K562 (cell line): ENCODE data around the gene BCL2L13. TPM values are rescaled to one million over a fixed set of nuclear protein-coding genes. Genes with fewer than 3 reads are reported as not detected.

Experiments used
- ARID1B ChIP-seq: fragments of 450-650 bp; IDR thresholded peaks from 2 replicates; pipeline ENCODE4 v1.6.1; 2016; ENCODE audit warnings: antibody characterized with exemption, mild to moderate bottlenecking, inconsistent platforms
- BHLHE40 ChIP-seq: IDR thresholded peaks from 2 replicates; pipeline ENCODE4 v1.6.1; 2011; ENCODE audit warnings: low read length, improper control_type of control experiment
- CHD2 ChIP-seq: IDR thresholded peaks from 2 replicates; pipeline ENCODE4 v1.6.1; 2011; ENCODE audit warnings: low read depth, low read length
- ELF2 ChIP-seq: fragments of 250-450 bp; sonication (Bioruptor Pico); IDR thresholded peaks from 2 replicates; pipeline ENCODE4 v1.5.0; 2021; ENCODE audit warnings: mild to moderate bottlenecking
- FOXO4 ChIP-seq: fragments of 450-650 bp; formaldehyde crosslinking; IDR thresholded peaks from 2 replicates; pipeline ENCODE4 v1.4.0; 2020; ENCODE audit warnings: mild to moderate bottlenecking, moderate library complexity
- GATA2 ChIP-seq: sonication (generic); formaldehyde crosslinking; IDR thresholded peaks from 2 replicates; pipeline ENCODE4 v1.4.0; 2020; ENCODE audit warnings: mild to moderate bottlenecking, missing genetic modification reagents
- HDAC3 ChIP-seq: fragments of 450-650 bp; IDR thresholded peaks from 2 replicates; pipeline ENCODE4 v1.6.1; 2018; ENCODE audit warnings: borderline replicate concordance, mild to moderate bottlenecking, moderate library complexity; ENCODE audit not compliant: partially characterized antibody
- HNRNPK ChIP-seq: fragments of 200-400 bp; formaldehyde crosslinking; IDR thresholded peaks from one replicate; pipeline ENCODE4 v1.6.1; 2018; ENCODE audit warnings: mild to moderate bottlenecking, low read depth, low read length; ENCODE audit not compliant: poor library complexity, severe bottlenecking
- MECOM ChIP-seq: fragments of 250-450 bp; sonication (Bioruptor Pico); IDR thresholded peaks from 2 replicates; pipeline ENCODE4 v1.8.0; 2022; ENCODE audit warnings: inconsistent platforms
- MTF1 ChIP-seq: fragments of 250-450 bp; sonication (Bioruptor Pico); IDR thresholded peaks from 2 replicates; pipeline ENCODE4 v1.9.0; 2021; ENCODE audit warnings: moderate library complexity, mild to moderate bottlenecking, inconsistent platforms, borderline replicate concordance
- PHTF2 ChIP-seq: fragments of 250-450 bp; sonication (Bioruptor Pico); IDR thresholded peaks from 2 replicates; pipeline ENCODE4 v1.5.0; 2021; ENCODE audit warnings: mild to moderate bottlenecking
- POLR2B ChIP-seq: fragments of 450-650 bp; IDR thresholded peaks from 2 replicates; pipeline ENCODE4 v1.6.1; 2018; ENCODE audit warnings: low read depth; ENCODE audit not compliant: partially characterized antibody
- POLR3A ChIP-seq: IDR thresholded peaks from 2 replicates; pipeline ENCODE4 v1.6.1; 2011; ENCODE audit warnings: borderline replicate concordance, mild to moderate bottlenecking, moderate library complexity; ENCODE audit not compliant: insufficient read length, insufficient read depth; ENCODE audit errors: extremely low read depth
- PREB ChIP-seq: sonication (generic); formaldehyde crosslinking; IDR thresholded peaks from 2 replicates; pipeline ENCODE4 v1.8.1; 2023; ENCODE audit warnings: mild to moderate bottlenecking, missing genetic modification reagents
- PYGO2 ChIP-seq: fragments of 450-650 bp; IDR thresholded peaks from 2 replicates; pipeline ENCODE4 v1.6.1; 2016; ENCODE audit warnings: mild to moderate bottlenecking, missing genetic modification characterization, moderate library complexity, missing compliant biosample characterization
- RCOR1 ChIP-seq, 2 experiments: IDR thresholded peaks; 2 replicates each; pipeline ENCODE4 v1.6.1; 2012; ENCODE audit warnings: low read depth in 2 of 2, low read length in 2 of 2, borderline replicate concordance in 1 of 2, improper control_type of control experiment in 1 of 2
- SIRT6 ChIP-seq: IDR thresholded peaks from one replicate; pipeline ENCODE4 v1.6.1; 2012; ENCODE audit warnings: low read depth, mild to moderate bottlenecking, control low read depth, inconsistent platforms, low read length, moderate library complexity
- TOE1 ChIP-seq, 2 experiments: fragments of 450-650 bp in 1 of 2; sonication (generic) in 1 of 2; formaldehyde crosslinking in 1 of 2; IDR thresholded peaks; 2 replicates each; pipeline versions ENCODE4 v1.7.1 to v1.8.0; 2016 to 2022; ENCODE audit warnings: borderline replicate concordance in 2 of 2, mild to moderate bottlenecking in 2 of 2, antibody characterized with exemption in 1 of 2, inconsistent platforms in 1 of 2, low read depth in 1 of 2, missing genetic modification reagents in 1 of 2, moderate library complexity in 1 of 2
- ZNF197 ChIP-seq: fragments of 200-800 bp; sonication (Bioruptor generic); IDR thresholded peaks from 2 replicates; pipeline ENCODE4 v1.6.1; 2016; ENCODE audit warnings: low read depth, missing genetic modification characterization, missing compliant biosample characterization
- ZNF431 ChIP-seq: sonication (generic); formaldehyde crosslinking; IDR thresholded peaks from 2 replicates; pipeline ENCODE4 v1.8.0; 2022; ENCODE audit warnings: mild to moderate bottlenecking, missing genetic modification reagents
- ZNF589 ChIP-seq: fragments of 200-800 bp; sonication (Bioruptor generic); IDR thresholded peaks from 2 replicates; pipeline ENCODE4 v1.6.1; 2016; ENCODE audit warnings: low read depth, missing genetic modification characterization, missing compliant biosample characterization
- polyA plus RNA-seq, 8 experiments: library from polyadenylated mRNA; depleted of rRNA in 4 of 8; stranded (reverse) in 5 of 8; unstranded in 3 of 8; fragments of >200 nt; fragmentation: Nextera tagmentation in 2 of 8; fragmentation: Illumina TruSeq in 1 of 8; extraction: Ambion mirVana in 2 of 8; extraction: Trizol in 1 of 8; gene quantifications; 2 replicates each; pipeline versions ENCODE4 v1.2.1 to v1.2.3, GENCODE V29; 2011 to 2014; ENCODE audit warnings: inconsistent platforms in 1 of 8, missing spikeins in 1 of 8
- total RNA-seq, 7 experiments: library from RNA; depleted of rRNA in 6 of 7; stranded (reverse); fragments of >200 nt in 6 of 7; fragmentation: Illumina TruSeq in 2 of 7; extraction: Trizol in 2 of 7; gene quantifications; 2 replicates each; pipeline versions ENCODE4 v1.2.1 to v1.2.3, GENCODE V29; 2011 to 2021; ENCODE audit warnings: low replicate concordance in 1 of 7
- TF ChIP-seq, protein P1 (sequence below): sonication (generic); formaldehyde crosslinking; IDR thresholded peaks from 2 replicates; pipeline ENCODE4 v1.8.0; 2022; ENCODE audit warnings: missing genetic modification reagents, mild to moderate bottlenecking, borderline replicate concordance

Gene BCL2L13
- total and polyA plus RNA-seq, 9 of the 15 experiments (the other 6 are each of a cell fraction or from before 2014, with no cell fraction given), result 41.5 to 63.4 (median 56.5) TPM

- TF ChIP-seq FOXO4 (CRISPR knock-in tag) (no peak; the same call in 1 of the 2 replicates), ZNF589 (CRISPR knock-in tag) (peak; percentile 93), POLR3A (no peak), PYGO2 (tag) (no peak), CHD2 (peak; percentile 17; the same call in 1 of the 2 replicates), BHLHE40 (no peak), GATA2 (CRISPR knock-in tag) (peak; percentile 75), TOE1 (IDR thresholded peaks at IDR 0.05; ENCODE audit: borderline replicate concordance) (0 out of 2 replicates have a peak, but pooled peaks have one; percentile 71), TOE1 (CRISPR knock-in tag; IDR thresholded peaks at IDR 0.05; ENCODE audit: borderline replicate concordance, low read depth) (0 out of 2 replicates have a peak, but pooled peaks have one; percentile 56), RCOR1 (IDR thresholded peaks at IDR 0.05; ENCODE audit: borderline replicate concordance in 1 of 2, low read depth in 2 of 2, low read length in 2 of 2) (peak in 1 of 2 experiments; percentile 45; a peak in 1 of 4 replicates), HNRNPK (no peak), SIRT6 (no peak), PHTF2 (CRISPR knock-in tag) (no peak), ARID1B (peak; percentile 66), ZNF197 (CRISPR knock-in tag) (peak; percentile 35; the same call in 1 of the 2 replicates), HDAC3 (no peak), MTF1 (CRISPR knock-in tag) (no peak), ZNF431 (CRISPR knock-in tag) (no peak; the same call in 1 of the 2 replicates), ELF2 (CRISPR knock-in tag) (peak; percentile 60), POLR2B (peak; percentile 98), PREB (CRISPR knock-in tag) (no peak), MECOM (CRISPR knock-in tag) (no peak)
- TF ChIP-seq, protein P1, sequence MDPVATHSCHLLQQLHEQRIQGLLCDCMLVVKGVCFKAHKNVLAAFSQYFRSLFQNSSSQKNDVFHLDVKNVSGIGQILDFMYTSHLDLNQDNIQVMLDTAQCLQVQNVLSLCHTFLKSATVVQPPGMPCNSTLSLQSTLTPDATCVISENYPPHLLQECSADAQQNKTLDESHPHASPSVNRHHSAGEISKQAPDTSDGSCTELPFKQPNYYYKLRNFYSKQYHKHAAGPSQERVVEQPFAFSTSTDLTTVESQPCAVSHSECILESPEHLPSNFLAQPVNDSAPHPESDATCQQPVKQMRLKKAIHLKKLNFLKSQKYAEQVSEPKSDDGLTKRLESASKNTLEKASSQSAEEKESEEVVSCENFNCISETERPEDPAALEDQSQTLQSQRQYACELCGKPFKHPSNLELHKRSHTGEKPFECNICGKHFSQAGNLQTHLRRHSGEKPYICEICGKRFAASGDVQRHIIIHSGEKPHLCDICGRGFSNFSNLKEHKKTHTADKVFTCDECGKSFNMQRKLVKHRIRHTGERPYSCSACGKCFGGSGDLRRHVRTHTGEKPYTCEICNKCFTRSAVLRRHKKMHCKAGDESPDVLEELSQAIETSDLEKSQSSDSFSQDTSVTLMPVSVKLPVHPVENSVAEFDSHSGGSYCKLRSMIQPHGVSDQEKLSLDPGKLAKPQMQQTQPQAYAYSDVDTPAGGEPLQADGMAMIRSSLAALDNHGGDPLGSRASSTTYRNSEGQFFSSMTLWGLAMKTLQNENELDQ (CRISPR knock-in tag), result peak; percentile 96; the same call in 1 of the 2 replicates
Observed at GRCh38 chr22:17638432-17639246, at the start of gene BCL2L13 (continued).
